OCI-LY1 (cell line): ENCODE measurements around the gene TM4SF18.
A peak's percentile ranks its signal among the peaks of the same experiment; 100 is the strongest.

ENCODE experiments used
- H2AFZ ChIP-seq: fragments of 200-600 bp; sonication (generic), shearing (Covaris generic); 2 replicates; pipeline ENCODE4 v1.6.0; 2014; ENCODE audit warnings: antibody characterized with exemption, mild to moderate bottlenecking, low read length
- H3F3A ChIP-seq: fragments of 200-600 bp; sonication (generic), shearing (Covaris generic); 2 replicates; pipeline ENCODE4 v1.6.0; 2014; ENCODE audit warnings: mild to moderate bottlenecking, antibody characterized with exemption, low read length, moderate library complexity; ENCODE audit not compliant: insufficient read depth
- H3K27ac ChIP-seq: fragments of 200-600 bp; sonication (generic); 2 replicates; pipeline ENCODE4 v1.5.1; 2014; ENCODE audit warnings: low read length, mixed run types, mild to moderate bottlenecking, low read depth; ENCODE audit not compliant: poor library complexity, severe bottlenecking
- H3K27me3 ChIP-seq: fragments of 200-600 bp; sonication (generic); 2 replicates; pipeline ENCODE4 v1.6.0; 2014; ENCODE audit warnings: antibody characterized with exemption, mild to moderate bottlenecking, low read length, moderate library complexity; ENCODE audit not compliant: insufficient read depth
- H3K36me3 ChIP-seq: fragments of 200-600 bp; sonication (generic); 2 replicates; pipeline ENCODE4 v1.6.1; 2014; ENCODE audit warnings: mild to moderate bottlenecking, antibody characterized with exemption, low read length, moderate library complexity, mixed read lengths; ENCODE audit not compliant: insufficient read depth
- H3K4me1 ChIP-seq: fragments of 200-600 bp; sonication (generic); 2 replicates; pipeline ENCODE4 v1.5.1; 2014; ENCODE audit warnings: mild to moderate bottlenecking, low read length, moderate library complexity; ENCODE audit not compliant: insufficient read depth, severe bottlenecking
- H3K4me2 ChIP-seq: fragments of 200-600 bp; sonication (generic), shearing (Covaris generic); 2 replicates; pipeline ENCODE4 v1.6.1; 2014; ENCODE audit warnings: low read length
- H3K4me3 ChIP-seq: fragments of 200-600 bp; sonication (generic); 2 replicates; pipeline ENCODE4 v1.5.1; 2014; ENCODE audit warnings: low read length, low read depth, mild to moderate bottlenecking, mixed read lengths; ENCODE audit not compliant: poor library complexity, severe bottlenecking
- H3K79me2 ChIP-seq: fragments of 200-600 bp; shearing (Covaris generic); 2 replicates; pipeline ENCODE4 v1.6.1; 2016; ENCODE audit warnings: mixed run types, low read length, mixed read lengths; ENCODE audit not compliant: insufficient read depth
- H3K9ac ChIP-seq: fragments of 200-600 bp; sonication (generic), shearing (Covaris generic); 2 replicates; pipeline ENCODE4 v1.6.1; 2014; ENCODE audit warnings: mild to moderate bottlenecking, low read length, mixed read lengths
- H3K9me2 ChIP-seq: fragments of 200-600 bp; sonication (generic), shearing (Covaris generic); 2 replicates; pipeline ENCODE4 v1.6.1; 2014; ENCODE audit warnings: low read depth, mild to moderate bottlenecking, low read length, mixed read lengths
- H3K9me3 ChIP-seq: fragments of 200-600 bp; shearing (Covaris generic); 2 replicates; pipeline ENCODE4 v1.6.1; 2014; ENCODE audit warnings: low read length, mixed read lengths
- H4K20me1 ChIP-seq: fragments of 200-600 bp; sonication (generic), shearing (Covaris generic); 2 replicates; pipeline ENCODE4 v1.6.0; 2016; ENCODE audit warnings: mild to moderate bottlenecking, low read length; ENCODE audit not compliant: insufficient read depth
- CTCF ChIP-seq: fragments of 200-600 bp; sonication (generic), shearing (Covaris generic); IDR thresholded peaks from 2 replicates; pipeline ENCODE4 v1.5.1; 2017; ENCODE audit warnings: mild to moderate bottlenecking, antibody characterized with exemption, low read length, moderate library complexity, mixed read lengths
- EZH2 ChIP-seq: fragments of 200-600 bp; sonication (generic), shearing (Covaris generic); IDR thresholded peaks from 2 replicates; pipeline ENCODE4 v1.8.0; 2017; ENCODE audit warnings: borderline replicate concordance, mixed run types, mild to moderate bottlenecking, antibody characterized with exemption, low read length, moderate library complexity, mixed read lengths

Gene TM4SF18

DNA sequence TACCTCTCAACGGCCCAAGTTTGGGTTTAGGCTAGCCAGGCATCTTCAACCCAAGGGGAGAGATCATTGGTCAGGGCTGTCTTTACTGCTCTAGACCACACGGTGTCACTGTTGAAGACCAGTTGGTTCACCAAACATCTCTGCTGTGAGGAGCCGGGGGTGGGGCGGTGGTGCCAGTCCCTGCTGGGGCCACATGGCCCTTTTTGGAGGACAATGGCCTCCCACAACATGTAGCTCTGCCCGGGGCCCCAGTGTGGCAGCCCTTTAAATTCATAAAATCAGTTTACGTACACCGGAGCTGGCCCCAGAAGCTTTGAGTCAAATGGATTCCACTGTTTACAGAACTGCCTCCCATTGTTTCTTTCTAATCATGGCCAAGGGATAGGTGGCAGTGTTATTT is 19.1 kb upstream of the TM4SF18 start:
- no peaks in the 10 kb centered on the region for H4K20me1 ChIP-seq
- H3K79me2 ChIP-seq: no peaks in the 10 kb centered on the region
- H3K9ac ChIP-seq: no peak overlapping the region
- no peaks in the 10 kb centered on the region; the same call in 1 of the 2 replicates for H3K27me3 ChIP-seq
- no peaks in the 10 kb centered on the region for H3F3A ChIP-seq
- no peak overlapping the region for H2AFZ ChIP-seq
- peak; percentile 80 for TF ChIP-seq CTCF
- no peak for TF ChIP-seq EZH2
- no peaks in the 10 kb centered on the region for H3K4me1 ChIP-seq
- no peak overlapping the region for H3K4me3 ChIP-seq
- no peaks in the 10 kb centered on the region for H3K9me3 ChIP-seq
- no peak overlapping the region for H3K4me2 ChIP-seq
- H3K36me3 ChIP-seq: no peaks in the 10 kb centered on the region
- no peaks in the 10 kb centered on the region for H3K9me2 ChIP-seq
- H3K27ac ChIP-seq: no peak overlapping the region

DNA sequence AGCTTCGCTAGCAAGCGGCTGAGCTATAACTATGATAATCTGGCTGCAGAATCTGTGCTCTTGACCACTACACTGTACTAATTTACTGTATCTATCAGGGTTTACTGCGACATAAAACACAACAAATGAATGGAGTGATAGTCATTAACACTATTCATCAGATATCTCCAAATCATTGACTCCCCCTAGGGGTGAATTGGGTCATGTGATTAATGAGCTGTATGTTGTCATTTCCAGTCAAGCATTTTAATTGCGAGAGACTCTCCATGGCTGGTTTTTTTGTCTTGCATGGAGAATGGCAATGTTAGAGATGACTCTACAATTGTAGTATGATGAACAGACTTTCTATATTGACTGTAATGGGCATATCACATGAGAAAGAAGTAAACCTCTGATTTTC is 10.5 kb upstream of the TM4SF18 start:
- Histone ChIP-seq H3K79me2 (no peaks in the 10 kb centered on the region), H3K9me3 (no peaks in the 10 kb centered on the region), H3K27me3 (no peaks in the 10 kb centered on the region), H3K36me3 (no peaks in the 10 kb centered on the region), H3K9me2 (no peaks in the 10 kb centered on the region), H3K9ac (no peak overlapping the region), H3F3A (no peaks in the 10 kb centered on the region), H4K20me1 (no peaks in the 10 kb centered on the region; the same call in 1 of the 2 replicates), H3K4me1 (no peaks in the 10 kb centered on the region), H3K4me2 (no peak overlapping the region), H3K27ac (no peak overlapping the region), H2AFZ (no peak overlapping the region), H3K4me3 (no peak overlapping the region)
- TF ChIP-seq CTCF (peak; percentile 38), EZH2 (no peak)

DNA sequence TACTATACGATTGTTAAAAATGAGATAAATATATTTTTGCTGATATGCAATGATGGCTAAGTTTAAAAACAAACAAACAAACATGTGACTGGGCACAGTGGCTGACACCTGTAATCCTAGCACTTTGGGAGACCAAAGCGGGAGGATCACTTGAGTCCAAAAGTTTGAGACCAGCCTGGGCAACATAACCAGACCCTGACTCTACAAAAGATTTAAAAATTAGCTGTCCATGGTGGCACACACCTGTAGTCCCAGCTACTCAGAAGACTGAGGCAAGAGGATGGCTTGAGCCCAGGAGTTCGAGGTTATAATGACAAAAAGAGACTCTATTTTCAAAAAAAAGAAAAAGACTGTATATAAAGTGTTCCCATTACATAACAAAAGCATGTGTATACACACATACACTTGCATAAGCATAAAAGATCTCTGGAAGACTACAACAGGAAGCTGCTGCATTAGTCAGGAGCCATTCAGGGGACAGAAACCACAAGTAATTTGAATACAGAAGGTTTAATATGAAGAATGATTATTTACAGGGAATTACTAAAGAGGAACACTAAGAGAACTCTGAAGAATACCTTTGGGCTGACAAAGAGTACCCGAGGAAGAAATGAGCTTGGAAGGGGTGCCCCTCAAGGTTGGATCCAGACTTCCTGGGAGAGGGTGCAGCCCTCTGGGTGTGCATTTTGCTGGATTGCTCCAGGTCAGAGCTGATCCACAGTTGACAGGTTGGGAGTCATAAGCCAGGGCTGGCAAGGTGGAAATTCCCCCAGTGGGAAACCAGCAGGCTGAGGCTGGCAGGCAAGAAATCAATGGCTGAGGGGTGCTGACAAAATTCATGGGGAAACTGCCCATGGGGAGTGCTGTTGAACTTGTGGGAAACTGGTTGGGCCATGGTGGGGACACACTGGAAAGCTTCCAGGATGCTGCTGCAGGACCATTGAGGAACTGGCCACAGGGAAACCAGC is 9.3 kb upstream of the TM4SF18 start:
- Histone ChIP-seq H3K9me3 (no peaks in the 10 kb centered on the region), H3K4me2 (no peak overlapping the region), H3K9ac (no peak overlapping the region), H3K36me3 (no peaks in the 10 kb centered on the region), H4K20me1 (no peaks in the 10 kb centered on the region; the same call in 1 of the 2 replicates), H3F3A (no peaks in the 10 kb centered on the region), H3K27ac (no peak overlapping the region), H3K4me3 (no peak overlapping the region), H3K4me1 (no peaks in the 10 kb centered on the region), H2AFZ (no peak overlapping the region), H3K79me2 (no peaks in the 10 kb centered on the region), H3K9me2 (no peaks in the 10 kb centered on the region), H3K27me3 (no peaks in the 10 kb centered on the region)
- TF ChIP-seq EZH2: no peak
- TF ChIP-seq CTCF: no peak
